AG04449 (cell line): ENCODE measurements around the gene TPM1.

Experiments used
- CTCF ChIA-PET: fragments of 350-600 bp; formaldehyde crosslinking; extraction: SDS; loops from one replicate; lab custom pipeline; 2021; ENCODE audit warnings: antibody characterized with exemption; lab: Yijun Ruan, JAX
- POLR2A ChIA-PET: fragments of 400-600, 350-600 bp; formaldehyde crosslinking; extraction: SDS; loops from one replicate; lab custom pipeline; 2020; ENCODE audit warnings: antibody characterized with exemption, inconsistent platforms; lab: Yijun Ruan, JAX
- DNase-seq: peaks from one replicate; pipeline ENCODE4 v3.0.0-alpha.2; 2010; ENCODE audit warnings: low read depth, low spot score
- H3K4me3 ChIP-seq: 2 replicates; pipeline ENCODE4 v1.5.1; 2011; ENCODE audit warnings: low read depth, mild to moderate bottlenecking, control low read depth, low read length
- TF ChIP-seq, protein P1 (sequence below): IDR thresholded peaks from one replicate; pipeline ENCODE4 v1.5.1; 2011; ENCODE audit warnings: mild to moderate bottlenecking, moderate library complexity, low read length, control low read depth, inconsistent platforms; ENCODE audit not compliant: insufficient read depth; ENCODE audit errors: missing control alignments

Gene TPM1

GRCh38 chr15:63076714-63077046, 34.1 kb downstream of the TPM1 start:
- CTCF ChIA-PET = interaction anchor here (3.4 kb wide), 1 partner anchor 17 kb away, joined by 15 read pairs; no protein-coding TSS in a partner anchor
- no peak for DNase-seq
- TF ChIP-seq, protein P1, sequence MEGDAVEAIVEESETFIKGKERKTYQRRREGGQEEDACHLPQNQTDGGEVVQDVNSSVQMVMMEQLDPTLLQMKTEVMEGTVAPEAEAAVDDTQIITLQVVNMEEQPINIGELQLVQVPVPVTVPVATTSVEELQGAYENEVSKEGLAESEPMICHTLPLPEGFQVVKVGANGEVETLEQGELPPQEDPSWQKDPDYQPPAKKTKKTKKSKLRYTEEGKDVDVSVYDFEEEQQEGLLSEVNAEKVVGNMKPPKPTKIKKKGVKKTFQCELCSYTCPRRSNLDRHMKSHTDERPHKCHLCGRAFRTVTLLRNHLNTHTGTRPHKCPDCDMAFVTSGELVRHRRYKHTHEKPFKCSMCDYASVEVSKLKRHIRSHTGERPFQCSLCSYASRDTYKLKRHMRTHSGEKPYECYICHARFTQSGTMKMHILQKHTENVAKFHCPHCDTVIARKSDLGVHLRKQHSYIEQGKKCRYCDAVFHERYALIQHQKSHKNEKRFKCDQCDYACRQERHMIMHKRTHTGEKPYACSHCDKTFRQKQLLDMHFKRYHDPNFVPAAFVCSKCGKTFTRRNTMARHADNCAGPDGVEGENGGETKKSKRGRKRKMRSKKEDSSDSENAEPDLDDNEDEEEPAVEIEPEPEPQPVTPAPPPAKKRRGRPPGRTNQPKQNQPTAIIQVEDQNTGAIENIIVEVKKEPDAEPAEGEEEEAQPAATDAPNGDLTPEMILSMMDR = no peak
- no peak overlapping the region for H3K4me3 ChIP-seq
- POLR2A ChIA-PET = no interaction called here

- H3K4me3 ChIP-seq = no peak overlapping the region
- ChIA-PET CTCF (interaction anchor here (0.7 to 3.4 kb wide), 3 partner anchors 16 to 230 kb away, joined by 3 to 15 read pairs (median 3); no protein-coding TSS in a partner anchor), POLR2A (no interaction called here)
- DNase-seq = no peak
- TF ChIP-seq, protein P1 = no peak
These were observed 35.4 kb downstream of the TPM1 start for GRCh38 chr15:63077952-63078351.

- DNase-seq = no peak
- POLR2A ChIA-PET = interaction anchor here (1.0 to 1.5 kb wide), 3 partner anchors 9 to 70 kb away, joined by 3 to 5 read pairs (median 4); no protein-coding TSS in a partner anchor
- TF ChIP-seq, protein P1 = no peak
These were observed 37.5 kb downstream of the TPM1 start for GRCh38 chr15:63079947-63080626.

DNA sequence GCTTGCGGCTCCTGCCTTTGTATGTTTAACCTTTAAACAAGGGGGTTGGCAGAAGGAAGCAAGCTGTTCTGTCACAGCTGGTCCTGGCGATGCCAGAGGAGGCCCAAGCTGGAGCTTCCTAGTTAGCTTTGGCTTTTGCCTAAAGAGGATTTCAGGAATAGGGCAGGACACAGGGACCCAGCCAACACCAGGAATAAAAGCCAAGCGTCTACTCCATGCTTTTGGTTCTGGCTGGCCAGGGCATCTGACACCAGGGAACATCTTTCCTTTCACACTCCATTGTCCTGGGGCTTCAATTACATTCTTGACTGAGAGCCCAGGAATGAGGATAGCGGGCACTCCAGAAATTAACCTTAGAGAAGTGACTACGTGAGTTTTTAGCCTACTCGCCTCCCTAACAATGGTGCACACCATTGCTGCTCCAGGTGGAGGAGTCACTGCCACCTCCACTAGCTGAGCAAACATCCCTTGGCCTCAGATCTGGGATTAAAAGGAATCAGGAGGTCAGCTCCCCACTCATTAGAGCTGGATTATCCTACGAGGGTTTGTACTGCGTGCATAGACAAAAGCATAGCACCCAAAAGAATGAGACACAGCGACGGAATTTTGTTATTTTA, 38.2 kb downstream of the TPM1 start:
- no peak overlapping the region for H3K4me3 ChIP-seq
- ChIA-PET CTCF (interaction anchor here (1.0 to 2.1 kb wide), 3 partner anchors 9 to 13 kb away, joined by 3 to 8 read pairs (median 7); no protein-coding TSS in a partner anchor), POLR2A (interaction anchor here (1.0 to 1.5 kb wide), 3 partner anchors 8 to 70 kb away, joined by 3 to 5 read pairs (median 4); no protein-coding TSS in a partner anchor)
- no peak for DNase-seq
- TF ChIP-seq, protein P1 = no peak

More at GRCh38 chr15:63079947-63080626, 37.5 kb downstream of the TPM1 start:
- CTCF ChIA-PET = interaction anchor here (0.9 to 2.1 kb wide), 4 partner anchors 9 to 325 kb away, joined by 3 to 8 read pairs (median 5); no protein-coding TSS in a partner anchor
- no peak overlapping the region for H3K4me3 ChIP-seq

GRCh38 chr15:63082366-63082765, 39.8 kb downstream of the TPM1 start:
- ChIA-PET POLR2A (interaction anchor here (0.7 kb wide), 2 partner anchors 9 to 26 kb away, joined by 3 read pairs; no protein-coding TSS in a partner anchor), CTCF (interaction anchor here (0.9 to 1.4 kb wide), 2 partner anchors 12 to 340 kb away, joined by 3 to 5 read pairs; no protein-coding TSS in a partner anchor)
- TF ChIP-seq, protein P1 = no peak
- H3K4me3 ChIP-seq = no peak overlapping the region
- no peak for DNase-seq

GRCh38 chr15:63083044-63083443, 40.5 kb downstream of the TPM1 start:
- DNase-seq = no peak
- TF ChIP-seq, protein P1 = no peak
- ChIA-PET CTCF (interaction anchor here (1.4 kb wide), 1 partner anchor 11 kb away, joined by 5 read pairs; no protein-coding TSS in a partner anchor), POLR2A (no interaction called here)
- no peak overlapping the region for H3K4me3 ChIP-seq
